AML-193 (cell line): ENCODE measurements around the gene PRSS8.
A peak's percentile ranks its signal among the peaks of the same experiment; 100 is the strongest.
"Not testable (repeated sequence)": the region's sequence is repeated elsewhere in the genome, so short reads cannot be mapped to it uniquely, and the experiment has no call there.

Experiments used
- DNase-seq, 2 experiments: peaks; one replicate each; lab custom pipeline; 2025; lab: John Stamatoyannopoulos, UW

Gene PRSS8

DNA sequence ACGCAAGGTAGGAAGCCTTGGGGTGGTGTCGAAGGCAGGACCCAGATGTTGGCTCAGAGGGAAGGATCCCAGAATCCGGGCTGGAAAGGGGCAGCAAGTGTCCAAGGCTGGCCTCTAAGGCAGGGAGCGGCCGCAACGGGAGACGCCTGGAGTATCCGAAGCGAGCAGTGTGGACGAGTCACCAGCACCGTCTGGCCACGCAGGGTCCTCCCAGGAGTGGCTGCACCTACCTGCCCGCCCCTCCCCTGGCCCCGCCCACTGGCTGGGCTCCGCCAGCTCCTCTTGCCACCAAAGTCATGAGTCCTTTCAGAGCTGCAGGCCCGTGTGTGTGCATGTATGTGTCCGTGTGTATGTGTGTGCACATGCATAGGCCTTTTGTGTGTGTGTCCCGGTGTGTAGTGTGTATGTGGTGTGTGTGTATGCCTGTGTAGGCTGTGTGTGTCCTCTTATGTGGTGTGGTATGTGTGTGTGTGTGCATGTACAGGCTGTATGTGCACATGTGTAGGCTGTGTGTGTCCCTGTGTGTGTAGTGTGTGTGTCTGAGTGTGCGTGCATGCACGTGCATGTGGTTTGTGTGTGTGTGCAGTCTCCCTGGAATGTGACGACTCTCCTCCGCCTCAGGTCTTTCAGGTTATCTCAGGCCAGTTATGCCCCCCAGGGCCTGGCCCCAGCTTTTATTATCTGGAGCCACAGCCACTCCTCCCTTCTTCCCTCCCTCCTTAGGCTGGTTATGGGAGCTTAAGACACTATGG lies at the start of gene PRSS8:
Gene PRSS8 (minus strand): TSS at position 193 of the 752 bp plus-strand sequence. CDS start 229 bp downstream, outside the sequence.
- DNase-seq: no peak

DNA sequence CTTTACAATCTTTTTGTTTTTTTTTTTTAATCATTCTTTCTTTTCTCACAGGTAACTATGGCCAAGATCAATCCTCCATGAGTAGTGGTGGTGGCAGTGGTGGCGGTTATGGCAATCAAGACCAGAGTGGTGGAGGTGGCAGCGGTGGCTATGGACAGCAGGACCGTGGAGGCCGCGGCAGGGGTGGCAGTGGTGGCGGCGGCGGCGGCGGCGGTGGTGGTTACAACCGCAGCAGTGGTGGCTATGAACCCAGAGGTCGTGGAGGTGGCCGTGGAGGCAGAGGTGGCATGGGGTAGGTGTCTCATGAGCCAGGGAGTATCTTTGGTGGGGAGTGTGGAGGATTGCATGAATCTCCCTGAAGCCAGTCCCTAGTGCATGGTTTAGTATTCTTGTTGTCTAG lies 49.4 kb upstream of the PRSS8 start:
- DNase-seq: no peak

DNA sequence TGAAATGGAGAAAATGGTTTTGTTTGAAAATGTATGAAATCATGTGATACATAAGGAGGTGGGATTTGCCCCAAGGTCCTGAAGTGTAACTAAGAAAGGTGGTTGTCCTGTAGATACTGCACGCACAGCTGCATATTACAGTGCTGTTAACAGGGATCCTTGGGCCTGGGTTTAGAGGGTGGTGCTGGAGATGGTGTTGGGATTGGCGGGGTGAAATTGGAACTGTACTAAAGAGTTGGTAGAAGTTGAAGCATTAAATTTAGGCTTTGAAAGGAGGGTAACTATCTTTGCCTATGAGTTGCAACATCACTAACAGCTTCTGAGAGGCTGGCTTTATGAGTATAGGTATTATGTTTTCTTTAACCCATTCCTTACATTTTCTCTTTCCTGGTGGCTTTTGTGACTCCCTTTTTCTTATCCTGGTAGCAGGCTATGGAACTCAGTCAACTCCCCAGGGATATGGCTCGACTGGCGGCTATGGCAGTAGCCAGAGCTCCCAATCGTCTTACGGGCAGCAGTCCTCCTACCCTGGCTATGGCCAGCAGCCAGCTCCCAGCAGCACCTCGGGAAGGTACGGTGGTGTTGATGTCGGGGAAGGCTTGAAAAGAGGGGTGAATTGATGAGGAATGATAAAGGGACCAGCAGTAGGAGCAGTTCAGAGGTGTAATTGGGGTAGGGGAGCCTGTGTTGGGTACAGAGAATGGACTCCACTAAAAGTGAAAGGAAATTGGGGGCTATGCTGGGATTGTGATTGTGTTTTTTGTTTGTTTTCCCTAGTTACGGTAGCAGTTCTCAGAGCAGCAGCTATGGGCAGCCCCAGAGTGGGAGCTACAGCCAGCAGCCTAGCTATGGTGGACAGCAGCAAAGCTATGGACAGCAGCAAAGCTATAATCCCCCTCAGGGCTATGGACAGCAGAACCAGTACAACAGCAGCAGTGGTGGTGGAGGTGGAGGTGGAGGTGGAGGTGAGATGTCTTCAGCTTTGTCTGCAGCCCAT lies 48.2 kb upstream of the PRSS8 start:
- no peak for DNase-seq

DNA sequence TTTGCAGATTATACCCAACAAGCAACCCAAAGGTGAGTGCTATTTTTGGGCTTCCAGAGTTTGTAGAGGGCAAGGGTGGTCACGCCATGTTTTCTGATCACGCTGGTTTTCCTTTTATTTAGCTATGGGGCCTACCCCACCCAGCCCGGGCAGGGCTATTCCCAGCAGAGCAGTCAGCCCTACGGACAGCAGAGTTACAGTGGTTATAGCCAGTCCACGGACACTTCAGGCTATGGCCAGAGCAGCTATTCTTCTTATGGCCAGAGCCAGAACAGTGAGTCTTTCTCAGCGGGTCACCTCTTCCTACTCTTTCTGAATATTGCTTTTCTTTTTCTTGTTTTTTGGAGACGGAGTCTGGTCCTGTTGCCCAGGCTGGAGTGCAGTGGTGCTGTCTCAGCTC lies 46.9 kb upstream of the PRSS8 start:
- no peak for DNase-seq

DNA sequence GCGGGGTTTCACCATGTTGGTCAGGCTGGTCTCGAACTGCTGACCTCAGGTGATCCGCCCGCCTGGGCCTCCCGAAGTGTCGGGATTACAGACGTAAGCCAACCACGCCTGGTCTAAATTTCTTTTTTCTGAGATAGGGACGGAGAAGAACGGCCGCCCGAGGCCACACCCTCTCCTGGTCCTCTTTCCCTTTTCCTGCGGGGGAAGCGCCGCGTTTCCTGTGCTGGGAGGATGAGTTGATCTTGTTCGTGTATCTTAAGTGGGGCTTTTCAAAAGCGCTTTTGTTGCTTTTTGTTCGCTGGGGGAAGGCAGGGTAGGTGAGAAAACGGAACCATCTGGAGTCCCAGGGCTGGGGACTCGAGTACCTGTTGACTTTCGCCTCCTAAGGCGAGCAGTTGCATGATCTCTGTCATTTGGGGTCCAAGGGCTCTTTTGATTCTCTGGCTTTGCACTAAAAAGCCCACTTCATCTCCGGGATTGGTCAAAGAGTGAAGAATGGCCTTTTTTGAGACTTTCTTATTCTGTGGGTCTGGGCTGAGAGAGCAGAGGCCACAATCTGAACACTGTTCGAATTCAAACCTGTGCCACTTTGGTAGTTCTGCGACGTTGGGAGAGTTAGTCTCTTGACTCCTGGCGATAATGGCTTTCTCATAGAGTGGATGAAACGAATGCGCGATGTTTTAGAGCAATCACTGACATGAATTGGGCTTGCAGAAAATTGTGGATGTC lies 45.7 kb upstream of the PRSS8 start:
- peak; percentile 20 to 38 for DNase-seq

DNA sequence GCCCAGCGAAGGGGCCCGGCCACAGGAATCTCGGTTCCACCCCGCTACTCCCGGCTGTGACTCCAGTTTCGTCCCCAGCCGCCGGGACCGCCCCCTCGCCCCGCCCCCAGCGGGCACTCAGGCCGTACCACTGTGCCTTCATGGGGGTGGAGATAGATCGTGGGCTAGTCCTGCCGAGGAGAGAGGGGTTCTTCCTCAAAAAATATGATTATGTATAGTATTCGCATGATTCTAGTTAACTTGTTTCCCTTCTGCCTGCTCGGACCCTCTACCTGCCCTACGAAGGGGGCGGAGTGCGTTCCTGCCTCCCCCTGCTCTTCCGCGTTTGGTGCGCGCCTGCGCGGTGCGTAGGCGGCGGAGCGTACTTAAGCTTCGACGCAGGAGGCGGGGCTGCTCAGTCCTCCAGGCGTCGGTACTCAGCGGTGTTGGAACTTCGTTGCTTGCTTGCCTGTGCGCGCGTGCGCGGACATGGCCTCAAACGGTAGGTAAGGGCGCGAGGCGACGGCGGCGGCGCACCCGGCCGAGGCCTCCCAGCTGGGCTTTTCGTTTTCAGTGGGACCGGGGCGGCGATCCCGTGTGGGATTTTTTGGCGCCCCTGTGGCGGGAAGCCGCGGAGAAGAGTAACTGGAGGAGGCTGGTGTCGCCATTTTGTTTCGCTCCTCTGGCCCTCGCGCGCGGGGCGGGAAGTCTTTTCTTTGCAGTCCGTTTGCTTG lies 44.4 kb upstream of the PRSS8 start, which contains the start of gene FUS:
Gene FUS (plus strand): TSS at position 393 of the 713 bp plus-strand sequence. CDS start 76 bp downstream, at position 469.
- DNase-seq: peak; percentile 83 to 84

DNA sequence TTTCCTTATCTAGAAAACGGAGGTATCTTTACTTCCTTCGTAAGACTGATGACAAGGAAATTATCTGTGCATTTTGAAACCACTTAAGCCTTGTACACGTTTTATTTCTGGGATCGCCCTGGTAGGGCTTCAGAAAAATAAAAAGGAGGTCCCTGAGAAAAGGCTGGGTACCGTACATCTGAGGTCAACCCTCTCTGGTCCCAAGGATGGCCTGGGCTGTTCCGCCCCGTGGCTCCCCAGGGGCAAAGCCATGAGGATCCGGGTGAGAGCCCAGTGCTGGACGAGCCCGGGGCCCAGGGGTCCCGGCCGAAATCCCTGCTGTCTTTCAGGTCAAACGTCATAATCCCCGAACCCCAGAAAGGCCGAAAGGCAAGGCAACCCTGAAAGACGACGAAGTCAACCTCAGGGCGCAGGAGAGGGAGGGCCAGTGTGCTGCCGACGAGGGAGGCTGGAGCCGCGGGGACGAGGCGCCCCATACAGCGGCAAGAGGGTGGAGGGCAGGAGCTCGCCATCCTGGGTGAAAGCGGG lies 43.8 kb upstream of the PRSS8 start:
- peak in 1 of 2 experiments; percentile 57 for DNase-seq

DNA sequence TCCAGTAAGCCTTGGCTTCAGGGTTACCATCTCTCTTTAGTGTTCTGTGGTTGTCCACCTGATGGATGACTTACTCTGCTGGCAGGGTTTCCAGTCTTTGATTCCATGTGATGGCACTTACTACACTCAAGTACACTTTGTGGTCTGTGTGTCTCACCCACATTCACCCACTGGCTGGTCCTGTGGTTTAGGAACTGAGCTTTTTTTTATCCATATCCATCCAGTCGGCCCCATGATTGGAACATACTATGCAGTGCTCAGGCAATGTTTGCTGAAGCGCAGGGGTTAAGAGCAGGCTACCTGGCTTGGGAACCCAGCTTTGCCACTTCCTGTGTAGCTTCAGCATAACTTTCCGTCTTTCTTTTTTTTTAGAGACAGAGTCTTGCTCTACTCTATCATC lies 41.6 kb upstream of the PRSS8 start:
- peak; percentile 23 to 48 for DNase-seq

DNA sequence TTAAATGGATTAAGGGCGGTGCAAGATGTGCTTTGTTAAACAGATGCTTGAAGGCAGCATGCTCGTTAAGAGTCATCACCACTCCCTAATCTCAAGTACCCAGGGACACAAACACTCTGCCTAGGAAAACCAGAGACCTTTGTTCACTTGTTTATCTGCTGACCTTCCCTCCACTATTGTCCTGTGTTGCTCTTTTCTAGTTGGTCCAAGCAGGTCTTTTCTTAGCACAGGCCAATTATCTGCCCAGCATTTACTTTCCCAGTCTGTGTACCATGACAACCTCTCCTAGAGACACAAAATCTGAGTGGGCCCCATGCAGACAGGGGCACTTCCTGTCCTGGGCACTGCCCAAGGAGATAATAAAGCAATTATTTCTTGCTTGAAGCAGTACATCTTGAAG lies 34.5 kb upstream of the PRSS8 start:
- not testable (repeated sequence) for DNase-seq

DNA sequence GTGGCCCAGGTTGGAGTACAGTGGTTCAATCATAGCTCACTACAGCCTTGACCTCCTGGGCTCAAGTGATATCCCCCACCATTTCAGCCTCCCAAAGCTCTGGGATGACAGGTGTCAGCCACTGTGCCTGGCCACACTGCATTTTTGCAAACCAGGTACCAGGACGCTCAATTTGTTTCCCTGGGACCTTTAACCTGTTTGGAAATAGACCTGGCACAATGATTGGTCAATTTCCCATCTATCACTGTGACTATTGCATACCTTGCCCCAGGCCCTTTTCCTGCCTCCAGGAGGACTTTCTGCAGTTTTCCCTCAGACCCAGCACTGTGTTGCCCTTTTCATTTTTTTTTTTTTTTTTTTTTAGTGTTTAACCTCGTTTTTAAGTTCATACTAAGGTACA lies 33.3 kb upstream of the PRSS8 start:
- no peak for DNase-seq

DNA sequence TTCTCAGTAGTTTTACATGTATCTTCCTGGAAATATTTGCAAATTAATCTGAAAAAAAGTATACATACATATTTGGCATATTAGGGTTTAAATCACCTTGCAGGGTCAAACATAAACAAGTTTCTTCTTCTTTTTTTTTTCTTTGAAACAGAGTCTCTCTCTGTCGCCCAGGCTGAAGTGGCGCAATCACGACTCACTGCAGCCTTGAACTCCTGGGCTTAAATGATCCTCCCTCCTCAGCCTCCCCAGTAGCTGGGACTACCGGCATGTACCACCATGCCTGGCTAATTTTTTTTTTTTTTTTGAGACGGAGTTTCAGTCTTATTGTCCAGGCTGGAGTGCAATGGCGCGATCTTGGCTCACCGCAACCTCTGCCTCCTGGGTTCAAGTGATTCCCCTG lies 31.8 kb upstream of the PRSS8 start:
- DNase-seq: no peak

DNA sequence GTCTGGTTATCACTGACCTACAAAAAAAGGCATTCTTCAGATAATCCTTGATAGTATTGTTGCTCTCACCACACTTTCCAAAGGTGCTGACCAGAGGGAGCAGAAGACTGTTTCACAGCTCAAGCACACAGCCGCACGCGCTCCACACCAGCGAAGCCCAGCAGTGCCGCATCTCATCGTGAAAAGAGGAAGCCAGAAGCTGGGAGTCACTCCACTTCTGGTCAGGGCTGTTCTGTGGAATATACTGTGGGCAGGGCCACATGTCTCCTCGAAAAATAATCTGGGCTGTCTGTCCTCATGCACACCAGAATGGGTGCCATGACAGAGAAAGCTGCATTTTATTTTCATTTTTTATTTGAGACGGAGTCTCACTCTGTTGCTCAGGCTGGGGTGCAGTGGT lies 21.6 kb upstream of the PRSS8 start:
- peak; percentile 53 to 70 for DNase-seq

DNA sequence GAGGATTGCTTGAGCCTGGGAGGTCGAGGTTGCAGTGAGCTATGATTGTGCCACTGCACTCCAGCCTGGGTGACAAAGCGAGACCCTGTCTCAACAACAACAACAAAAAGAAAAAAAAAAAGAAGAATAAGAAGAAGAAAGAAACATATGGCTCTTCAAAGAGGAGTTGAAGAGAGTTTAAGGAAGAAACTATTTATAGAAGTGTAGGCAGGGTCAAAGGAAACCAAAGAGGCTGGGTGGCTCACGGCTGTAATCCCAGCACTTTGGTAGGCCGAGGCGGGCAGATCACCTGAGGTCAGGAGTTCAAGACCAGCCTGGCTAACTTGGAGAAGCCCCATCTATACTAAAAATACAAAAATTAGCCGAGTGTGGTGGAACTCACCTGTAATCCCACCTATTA lies 15.4 kb upstream of the PRSS8 start:
- not testable (repeated sequence) for DNase-seq

DNA sequence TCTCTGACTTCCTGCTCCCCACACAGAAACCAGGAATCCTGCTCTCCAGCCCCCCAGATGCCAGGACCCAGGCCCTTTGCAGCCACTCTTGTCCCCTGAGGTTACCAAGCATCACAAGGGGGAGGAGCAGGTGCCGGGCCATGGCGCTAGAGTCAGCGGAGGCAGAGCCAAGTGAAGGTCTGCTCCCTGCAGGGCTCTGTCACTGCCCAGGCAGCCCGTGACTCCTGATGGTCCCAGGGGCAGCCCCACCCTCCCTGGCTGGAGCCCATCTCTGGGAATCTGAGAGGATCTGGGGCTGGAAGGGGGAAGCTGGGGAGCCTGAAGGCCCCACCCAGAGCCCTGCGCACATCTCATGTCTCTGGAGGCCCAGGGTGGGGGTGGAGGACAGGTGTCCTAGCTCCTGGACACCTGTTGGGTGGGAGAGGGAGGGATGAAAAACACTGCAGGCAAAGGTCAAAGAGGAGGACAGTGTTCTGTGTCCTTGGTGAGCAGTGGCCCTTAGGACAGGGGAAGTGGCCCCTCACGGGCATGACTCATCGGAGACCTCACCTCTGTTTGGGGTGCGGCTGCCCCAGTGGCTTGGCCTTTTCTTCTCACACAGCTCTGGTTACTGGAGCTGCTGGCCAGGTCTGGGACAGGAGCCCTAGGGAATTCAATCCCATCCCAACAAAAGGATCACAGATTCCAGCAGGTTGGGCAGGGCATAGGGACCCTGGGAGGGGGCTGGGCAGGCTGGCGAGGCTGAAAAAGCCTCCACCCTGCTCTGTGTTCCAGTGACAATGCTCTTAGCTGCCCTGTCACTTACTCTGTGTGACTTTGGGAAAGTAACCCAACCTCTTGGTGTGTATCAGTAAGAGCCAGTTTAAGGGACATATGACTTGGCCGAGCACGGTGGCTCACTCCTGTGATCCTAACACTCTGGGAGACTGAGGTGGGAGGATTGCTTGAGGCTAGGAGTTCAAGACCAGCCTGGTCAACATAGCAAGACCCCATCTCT lies 14.7 kb upstream of the PRSS8 start, which contains the start of gene PRSS36:
Gene PRSS36 (minus strand): TSS at position 173 of the 997 bp plus-strand sequence. CDS start 31 bp downstream, at position 142.
- DNase-seq: no peak

DNA sequence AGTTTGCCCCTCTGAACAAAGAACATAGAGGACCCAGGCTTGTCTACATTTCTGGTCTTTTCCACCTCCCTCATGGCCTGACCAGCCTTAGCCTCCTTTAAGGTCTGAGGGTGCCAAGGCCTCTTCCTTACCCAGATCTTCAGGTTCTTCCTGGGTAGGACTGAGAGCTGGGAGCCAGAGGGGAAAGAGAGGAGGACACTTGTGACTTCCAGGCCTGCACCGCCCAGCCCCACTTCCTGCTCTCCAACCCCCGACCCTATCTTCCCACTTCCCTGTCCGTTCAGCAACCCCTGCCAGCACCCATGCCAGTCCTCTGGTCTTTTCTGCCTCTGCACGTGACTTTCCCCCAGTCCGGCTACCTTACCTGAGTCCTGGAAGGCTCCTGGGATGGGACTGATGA lies 13.8 kb upstream of the PRSS8 start:
- DNase-seq: no peak

DNA sequence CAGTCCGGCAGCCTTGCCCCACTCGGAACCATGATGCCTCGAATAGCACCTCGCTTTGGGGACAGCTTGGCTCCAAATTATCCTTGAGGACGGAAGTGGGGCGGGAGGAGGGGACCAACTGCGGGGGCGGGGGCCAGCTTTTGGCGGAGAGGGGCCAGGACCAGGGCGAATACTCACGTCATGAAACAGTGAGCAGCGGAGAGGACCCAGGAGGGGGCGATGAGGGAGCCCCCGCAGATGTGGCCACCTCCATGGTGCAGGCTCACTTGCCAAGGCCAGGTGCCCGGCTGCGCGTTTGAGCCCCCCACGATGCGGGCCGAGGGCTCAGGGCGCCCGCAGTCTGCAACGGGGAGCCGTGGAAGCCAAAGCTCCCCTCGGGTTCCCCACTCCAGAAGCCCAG lies 13.4 kb upstream of the PRSS8 start:
- DNase-seq: no peak

DNA sequence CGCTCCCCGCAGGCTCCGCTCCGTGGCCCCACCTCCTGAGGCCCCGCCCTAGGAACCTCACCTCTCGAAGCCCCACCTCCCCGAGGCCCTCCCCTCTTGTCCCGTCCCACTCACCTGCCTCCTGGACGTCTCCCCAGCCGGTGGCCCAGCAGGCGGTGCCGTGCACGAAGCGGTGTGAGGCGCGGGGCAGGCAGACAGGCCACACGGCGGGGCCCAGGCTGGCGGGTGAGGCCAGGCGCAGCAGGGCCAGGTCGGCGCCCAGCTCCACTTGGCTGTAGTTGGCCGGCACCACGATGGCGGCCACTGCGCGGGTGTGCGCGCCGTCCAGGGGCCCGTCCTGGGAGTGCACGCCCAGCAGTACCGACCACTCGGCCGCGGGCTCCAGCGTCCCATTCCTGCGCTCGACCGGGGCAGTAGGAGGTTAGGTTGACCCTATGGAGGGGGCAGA lies 12.8 kb upstream of the PRSS8 start:
- no peak for DNase-seq

DNA sequence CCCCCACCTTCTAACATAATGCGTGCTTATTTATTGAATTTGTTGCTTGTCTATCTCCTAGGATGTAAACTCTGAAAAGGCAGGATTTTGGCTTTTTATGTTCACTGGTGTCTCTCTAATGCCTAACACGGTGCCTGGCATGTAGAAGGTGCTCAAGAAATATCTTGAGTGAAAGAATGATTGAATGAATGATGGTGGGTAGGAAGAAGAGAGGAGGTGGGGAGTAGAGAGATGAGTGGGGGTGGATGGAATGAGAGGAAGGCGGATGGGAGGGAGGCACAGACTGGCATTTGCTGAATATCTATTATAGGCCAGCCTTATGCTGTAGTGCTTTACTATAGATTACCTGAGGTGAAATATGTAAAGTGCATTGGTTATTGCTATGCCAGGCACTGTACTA lies 12.0 kb upstream of the PRSS8 start:
- DNase-seq: no peak

DNA sequence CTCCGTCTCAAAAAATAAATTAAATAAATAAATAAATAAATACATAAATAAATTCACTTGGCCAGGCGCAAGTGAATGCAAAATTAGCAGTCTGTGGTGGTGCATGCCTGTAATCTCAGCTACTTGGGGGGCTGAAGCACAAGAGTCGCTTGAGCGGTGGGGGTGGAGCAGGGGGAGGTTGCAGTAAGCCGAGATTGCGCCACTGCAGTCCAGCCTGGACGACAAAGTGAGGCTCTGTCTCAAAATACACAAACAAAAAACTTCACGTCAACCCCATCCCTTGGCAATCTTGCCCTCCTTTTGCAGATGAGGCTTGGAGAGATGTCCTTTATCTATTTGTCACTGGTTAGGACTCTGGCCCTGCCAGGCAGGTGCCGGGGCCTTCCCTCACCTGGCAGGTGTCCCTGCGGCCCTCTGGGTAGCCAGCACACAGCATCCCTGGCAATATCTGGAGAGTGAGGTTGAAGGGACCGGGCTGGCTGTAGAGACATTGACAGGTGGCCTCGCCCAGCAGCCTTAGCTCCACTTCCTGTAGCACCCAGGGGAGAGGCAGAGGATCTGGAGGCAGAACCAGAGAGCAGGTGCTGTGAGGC lies 10.0 kb upstream of the PRSS8 start:
- DNase-seq: no peak
